ENCODE data around the gene DNMT3A.

Gene DNMT3A

DNA sequence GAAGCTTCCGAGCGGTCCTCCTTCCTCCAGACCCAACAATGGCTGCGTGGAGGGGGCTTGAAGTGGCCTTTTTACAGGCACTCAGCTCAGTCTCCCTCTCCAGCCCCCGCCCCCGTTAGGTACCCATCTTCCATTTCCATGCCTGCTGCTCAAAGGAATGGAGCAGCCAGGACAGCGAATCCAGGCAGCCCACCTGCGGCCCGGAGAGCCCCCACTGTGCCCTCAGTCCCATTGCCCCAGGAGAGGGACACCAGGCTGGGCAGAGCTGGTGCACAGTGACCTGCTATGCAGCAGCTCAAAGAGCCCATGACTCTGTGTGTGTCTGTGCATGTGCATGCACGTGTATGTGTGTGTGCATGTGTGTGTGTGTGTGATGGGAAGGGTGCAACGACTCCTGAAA lies 162.7 kb downstream of the DNMT3A start:
- TF ChIP-seq, protein P1, sequence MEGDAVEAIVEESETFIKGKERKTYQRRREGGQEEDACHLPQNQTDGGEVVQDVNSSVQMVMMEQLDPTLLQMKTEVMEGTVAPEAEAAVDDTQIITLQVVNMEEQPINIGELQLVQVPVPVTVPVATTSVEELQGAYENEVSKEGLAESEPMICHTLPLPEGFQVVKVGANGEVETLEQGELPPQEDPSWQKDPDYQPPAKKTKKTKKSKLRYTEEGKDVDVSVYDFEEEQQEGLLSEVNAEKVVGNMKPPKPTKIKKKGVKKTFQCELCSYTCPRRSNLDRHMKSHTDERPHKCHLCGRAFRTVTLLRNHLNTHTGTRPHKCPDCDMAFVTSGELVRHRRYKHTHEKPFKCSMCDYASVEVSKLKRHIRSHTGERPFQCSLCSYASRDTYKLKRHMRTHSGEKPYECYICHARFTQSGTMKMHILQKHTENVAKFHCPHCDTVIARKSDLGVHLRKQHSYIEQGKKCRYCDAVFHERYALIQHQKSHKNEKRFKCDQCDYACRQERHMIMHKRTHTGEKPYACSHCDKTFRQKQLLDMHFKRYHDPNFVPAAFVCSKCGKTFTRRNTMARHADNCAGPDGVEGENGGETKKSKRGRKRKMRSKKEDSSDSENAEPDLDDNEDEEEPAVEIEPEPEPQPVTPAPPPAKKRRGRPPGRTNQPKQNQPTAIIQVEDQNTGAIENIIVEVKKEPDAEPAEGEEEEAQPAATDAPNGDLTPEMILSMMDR (IDR thresholded peaks at IDR 0.05; ENCODE audit: low read depth, low read length) = no peak
- no peak for DNase-seq (ENCODE audit: extremely low read depth, low read depth)

Data from AG09319 (cell line).